ENCODE results near the gene MAPKAPK3.

The MAPKAPK3 gene

DNA sequence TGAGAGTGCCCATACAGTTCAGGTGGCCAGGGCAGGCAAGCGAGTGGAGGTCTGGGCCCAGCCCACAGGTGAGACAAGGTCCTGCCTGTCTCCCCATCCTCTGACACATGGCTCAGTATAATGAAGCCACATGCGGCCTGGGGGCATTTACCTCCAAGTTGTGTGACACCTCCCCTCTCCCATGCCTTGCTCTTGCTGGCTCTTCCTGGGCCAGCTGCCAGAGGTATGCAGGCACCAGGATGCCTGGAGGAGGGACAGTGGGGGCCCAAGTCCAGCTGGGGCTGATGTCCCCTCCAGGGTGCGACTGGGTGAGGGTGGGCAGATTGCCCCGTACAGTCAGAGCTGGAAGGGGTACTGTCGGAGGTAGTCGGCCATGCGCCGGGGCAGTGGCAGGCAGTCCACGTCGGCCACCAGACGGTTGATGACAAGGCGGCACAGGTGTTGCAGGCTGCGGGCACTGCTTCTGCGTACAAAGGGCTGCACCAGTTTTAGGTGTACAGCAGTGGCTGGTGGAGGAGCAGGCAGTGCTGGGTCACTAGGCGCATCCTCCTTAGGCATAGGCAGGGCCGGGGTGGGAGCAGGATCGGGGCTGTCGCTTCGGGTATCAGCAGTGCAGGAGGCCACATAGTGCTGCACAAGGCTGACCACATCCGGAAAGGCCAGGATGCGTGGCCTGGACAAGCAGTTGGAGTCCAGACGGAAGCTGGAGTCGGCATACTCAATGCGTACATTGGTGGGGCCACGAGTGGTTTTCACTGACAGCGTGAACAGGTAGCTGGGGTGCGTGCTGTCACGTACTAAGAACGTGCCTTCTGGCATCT is 9.5 kb upstream of the MAPKAPK3 start:
- DNase-seq, result no peak

DNA sequence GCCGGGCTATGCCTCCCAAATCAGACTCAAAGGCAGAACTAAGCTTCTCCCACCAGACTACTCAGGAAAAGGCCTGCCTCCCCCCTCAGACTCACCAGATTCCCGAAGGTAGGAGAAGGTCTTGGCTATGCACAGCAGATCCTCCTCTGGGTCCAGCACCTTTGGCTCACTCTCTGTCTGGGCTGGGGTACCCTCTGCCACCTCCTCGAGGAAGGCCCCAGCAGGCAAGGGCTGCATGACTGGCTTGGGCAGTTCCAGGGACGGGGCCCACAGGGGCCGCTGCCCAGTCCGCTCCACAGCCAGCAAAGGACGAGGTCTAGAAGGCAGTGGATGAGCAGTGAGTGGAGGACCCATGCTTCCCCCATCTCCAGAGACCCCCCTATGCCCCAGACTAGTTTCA is 8.7 kb upstream of the MAPKAPK3 start:
- DNase-seq, result no peak

DNA sequence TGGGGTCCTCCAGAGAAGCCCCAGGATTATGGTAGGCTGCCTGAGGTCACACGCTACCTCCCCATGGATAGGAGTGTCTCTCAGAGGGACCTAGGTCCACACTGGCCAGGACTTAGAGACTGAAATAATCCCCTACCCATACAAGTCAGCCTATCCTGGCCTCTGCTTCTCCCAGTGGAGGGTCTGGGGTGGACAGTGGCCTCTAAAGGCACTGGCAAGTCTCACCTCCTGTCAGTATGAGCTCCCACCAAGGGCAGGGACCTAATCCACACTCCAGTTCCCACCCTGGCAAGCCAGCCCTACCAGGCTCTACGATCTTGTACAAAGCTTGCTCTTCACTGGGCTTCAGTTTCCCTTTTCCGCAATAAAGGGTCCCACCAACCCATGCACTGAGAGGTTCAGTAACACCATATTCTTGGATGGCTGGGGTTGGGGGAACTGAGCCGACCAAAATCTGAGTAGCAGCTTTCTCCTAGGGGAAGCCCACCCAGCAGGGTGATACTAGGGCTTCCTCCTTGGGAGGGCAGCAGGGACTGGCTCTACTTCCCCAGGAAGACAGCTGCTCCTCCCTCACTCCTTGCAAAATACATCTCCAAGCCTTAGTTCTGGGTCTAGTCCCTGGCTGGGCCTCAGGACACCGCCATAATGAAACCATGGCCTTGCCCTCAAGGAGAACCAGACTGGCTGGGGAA is 7.7 kb upstream of the MAPKAPK3 start:
- DNase-seq, result no peak

DNA sequence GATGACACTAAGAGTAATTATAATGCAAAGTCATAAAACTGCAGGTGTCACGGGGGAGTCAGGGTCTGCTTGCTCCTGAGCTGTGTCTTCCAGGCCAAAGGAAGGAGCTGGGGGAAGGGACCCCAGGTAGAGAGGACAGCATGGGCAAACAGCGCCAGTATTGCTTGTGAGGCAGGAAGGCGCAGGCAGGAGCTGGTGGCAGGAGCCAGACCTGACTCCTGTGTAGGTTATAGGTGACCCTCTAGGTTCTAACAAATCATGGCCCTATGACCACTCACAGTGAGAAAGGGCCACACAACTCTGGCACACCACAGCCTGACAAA is 7.2 kb upstream of the MAPKAPK3 start:
- DNase-seq, result no peak

DNA sequence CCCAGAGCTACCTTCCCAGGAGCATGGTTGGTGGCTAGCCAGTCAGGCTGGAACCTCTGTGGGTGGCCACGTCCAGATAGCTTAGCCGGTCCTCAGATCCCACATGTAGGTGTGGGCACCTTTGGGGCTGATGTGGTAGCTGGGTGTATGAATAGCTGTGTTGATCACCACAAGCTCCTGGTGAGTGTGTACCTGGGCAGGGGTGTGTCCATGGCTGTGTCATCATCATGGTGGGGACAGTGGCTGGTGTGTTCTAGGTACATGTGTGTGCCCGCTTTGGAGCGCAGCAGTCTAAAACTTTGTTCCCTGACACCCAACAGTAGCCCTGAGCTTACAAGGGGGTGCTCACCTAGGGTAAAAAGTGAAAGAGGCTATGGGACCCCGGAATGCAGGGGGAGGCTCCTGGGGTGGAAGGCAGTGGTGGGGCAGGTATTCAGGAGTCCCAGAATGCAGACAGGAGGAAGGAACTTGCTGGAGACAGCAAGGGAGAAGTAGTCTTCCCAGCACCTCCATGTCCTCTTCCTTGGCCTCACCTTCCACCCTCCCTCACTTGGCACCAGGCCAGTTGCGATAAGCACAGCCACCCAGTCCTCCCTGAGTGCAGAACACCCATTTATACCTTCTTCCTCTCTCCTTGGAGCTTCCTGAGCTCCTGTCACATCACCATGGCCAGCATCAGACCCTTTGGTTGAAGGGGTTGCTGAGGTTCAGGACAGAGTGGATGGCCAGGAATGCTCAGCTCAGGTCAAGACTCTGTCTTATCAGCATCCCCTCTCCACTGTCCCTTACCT is 6.6 kb upstream of the MAPKAPK3 start:
- DNase-seq, result no peak

DNA sequence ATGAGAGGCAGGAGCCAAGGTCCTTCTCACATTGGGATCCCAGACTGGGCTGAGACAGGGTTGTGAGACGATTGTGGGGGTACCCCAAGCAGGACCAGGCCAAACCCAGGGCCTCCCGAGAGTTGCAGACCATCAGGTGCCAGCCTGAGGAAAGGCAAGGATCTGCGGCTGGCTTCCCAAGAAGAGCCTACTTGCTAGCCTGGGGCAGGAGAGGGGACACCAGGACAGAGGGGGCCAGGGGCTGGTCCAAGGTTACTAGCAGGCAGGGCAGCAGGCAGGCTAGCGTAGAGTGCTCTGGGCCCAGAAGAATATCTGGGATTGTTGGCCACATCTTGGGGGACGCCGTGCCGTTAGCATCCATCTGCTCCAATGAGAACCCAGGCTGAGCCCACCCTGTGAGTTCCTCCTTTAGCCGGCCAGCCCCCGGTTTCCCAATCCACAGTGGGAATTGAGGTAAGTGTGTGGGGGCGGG is 5.9 kb upstream of the MAPKAPK3 start:
- no peak for DNase-seq

DNA sequence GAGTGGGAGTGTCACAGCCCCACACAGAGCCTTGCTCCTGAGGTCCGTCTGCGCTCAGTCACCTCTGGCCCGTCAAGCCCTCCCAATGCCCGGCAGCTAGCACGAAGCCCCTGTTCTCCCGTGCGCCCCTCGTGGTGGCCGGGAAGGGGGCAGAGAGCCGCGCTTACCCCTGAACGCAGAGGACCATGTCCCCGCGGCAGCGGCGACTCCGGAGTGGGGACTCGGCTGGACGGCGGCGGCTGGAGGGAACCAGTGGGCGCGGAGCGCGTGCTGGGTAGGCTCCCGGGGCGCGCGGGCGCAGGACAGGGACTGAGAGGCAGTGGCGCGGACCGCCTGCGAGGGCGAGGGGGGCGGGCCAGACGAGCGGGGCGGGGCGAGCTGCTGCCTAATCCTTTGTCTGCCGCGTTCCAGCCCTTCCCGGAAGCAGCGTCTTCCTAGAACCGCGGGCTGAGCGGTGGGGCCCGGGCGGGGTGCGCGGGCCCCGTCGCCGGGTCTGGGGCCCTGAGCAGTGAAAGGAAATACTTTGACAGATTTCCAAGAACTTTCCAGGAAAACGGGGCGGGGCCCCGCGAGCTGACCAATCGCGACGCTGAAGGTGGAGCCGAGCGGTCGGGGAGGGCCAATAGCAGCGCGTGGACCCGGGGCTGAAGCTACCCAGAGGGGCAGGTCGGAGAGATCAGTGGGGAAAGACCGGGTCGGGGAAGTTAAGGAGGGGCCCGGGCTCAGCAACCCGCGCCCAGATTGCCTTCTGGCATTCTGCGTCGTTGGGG is 5.3 kb upstream of the MAPKAPK3 start, which contains the start of gene CISH:
Gene CISH, minus strand, starts transcription at position 311 of the 770 bp plus-strand sequence. Its CDS starts 124 bp downstream, at position 187.
- DNase-seq, result peak in 55 of 58 donors; percentile 50 to 92 (median 78)

DNA sequence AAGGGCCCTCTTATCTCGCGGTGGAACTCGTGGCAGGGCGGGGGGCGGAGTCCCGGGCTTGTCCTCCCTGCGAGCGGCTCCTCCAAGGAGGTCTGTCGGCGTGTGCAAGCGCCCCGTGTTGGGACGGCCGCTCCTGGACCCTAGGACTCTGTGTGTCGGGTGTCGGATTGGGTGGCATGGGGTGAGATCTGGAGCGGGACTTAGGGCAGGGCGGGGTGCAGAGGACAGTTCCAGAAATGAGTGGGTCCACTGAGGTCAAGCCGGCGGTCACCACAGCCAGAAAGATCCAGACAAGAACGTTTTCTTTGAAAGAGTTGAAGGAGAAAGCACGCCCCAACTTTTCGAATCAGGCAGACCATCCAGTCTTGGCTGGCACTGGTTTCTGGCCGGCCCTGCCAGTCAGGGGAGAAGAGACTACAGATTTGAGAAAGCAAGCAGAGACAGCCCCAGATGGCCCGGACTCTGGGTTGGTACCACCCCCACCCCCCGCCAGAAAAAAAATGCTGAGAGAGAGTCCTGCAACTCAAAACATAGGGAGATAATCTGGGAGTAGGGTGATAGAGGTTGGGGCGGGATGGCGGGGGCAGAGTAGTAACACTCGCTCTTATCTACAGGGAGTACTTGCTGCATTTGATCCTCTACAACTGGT is 4.6 kb upstream of the MAPKAPK3 start:
- peak in 1 of 58 donors; percentile 58 for DNase-seq

DNA sequence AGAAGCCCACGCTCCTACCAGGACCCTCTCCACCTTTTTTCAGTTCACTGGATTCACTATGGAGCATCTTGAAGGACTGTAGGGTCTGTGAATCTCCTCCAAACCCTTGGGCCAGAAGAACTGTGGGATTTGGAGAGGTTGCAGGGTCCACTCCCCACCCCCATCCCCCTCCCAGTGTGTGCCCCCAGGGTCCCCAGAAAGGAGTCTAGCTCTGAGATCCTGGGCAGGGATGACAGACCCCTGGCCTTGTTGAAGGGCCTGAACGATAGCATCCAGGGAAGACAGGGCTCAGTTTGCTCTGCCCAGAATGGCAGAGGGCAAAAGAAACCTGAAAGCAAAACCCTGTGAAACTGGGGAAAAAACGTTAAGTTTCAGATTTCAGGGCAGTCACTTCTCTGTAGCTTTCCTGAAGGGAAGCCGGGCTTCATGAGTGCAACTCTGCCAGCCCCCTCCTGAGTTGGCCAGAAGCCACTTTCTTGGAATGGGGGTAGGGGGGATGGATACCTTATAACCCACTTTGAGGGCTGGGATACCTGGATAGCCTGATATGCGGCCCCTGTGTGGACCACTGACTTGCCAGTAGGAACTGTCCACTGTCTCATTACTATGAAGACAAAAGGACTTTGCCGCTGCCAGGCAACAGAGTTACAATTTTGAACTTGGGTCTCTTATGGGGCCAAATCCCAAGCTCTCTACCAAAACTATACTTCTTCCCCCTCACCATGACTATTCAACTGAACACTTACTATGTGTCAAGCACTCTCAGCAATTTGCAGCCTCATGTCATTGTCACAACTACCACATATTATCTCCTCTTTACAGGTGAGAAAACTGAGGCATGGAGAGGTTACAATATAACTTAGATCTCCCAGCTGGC is 3.7 kb upstream of the MAPKAPK3 start:
- no peak for DNase-seq

DNA sequence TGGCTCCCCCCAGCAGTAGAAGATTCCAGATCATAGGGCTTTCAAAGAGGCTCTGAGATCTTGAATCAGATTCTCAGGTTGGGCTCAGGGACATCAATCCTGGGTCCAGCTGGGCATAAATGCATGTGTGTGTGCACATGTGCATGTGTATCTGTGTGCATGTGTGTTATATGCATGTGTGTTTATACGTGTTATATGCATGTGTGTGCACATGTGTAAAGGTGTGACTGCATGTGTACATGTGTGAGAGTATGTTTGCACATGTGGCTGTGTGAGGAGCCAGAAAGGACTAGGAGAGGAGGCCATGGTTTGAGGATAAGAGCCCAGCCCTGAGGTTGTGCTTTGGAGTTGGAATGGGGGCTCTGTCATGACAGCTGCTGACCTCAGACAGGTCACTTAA is 1.8 kb upstream of the MAPKAPK3 start:
- no peak for DNase-seq

DNA sequence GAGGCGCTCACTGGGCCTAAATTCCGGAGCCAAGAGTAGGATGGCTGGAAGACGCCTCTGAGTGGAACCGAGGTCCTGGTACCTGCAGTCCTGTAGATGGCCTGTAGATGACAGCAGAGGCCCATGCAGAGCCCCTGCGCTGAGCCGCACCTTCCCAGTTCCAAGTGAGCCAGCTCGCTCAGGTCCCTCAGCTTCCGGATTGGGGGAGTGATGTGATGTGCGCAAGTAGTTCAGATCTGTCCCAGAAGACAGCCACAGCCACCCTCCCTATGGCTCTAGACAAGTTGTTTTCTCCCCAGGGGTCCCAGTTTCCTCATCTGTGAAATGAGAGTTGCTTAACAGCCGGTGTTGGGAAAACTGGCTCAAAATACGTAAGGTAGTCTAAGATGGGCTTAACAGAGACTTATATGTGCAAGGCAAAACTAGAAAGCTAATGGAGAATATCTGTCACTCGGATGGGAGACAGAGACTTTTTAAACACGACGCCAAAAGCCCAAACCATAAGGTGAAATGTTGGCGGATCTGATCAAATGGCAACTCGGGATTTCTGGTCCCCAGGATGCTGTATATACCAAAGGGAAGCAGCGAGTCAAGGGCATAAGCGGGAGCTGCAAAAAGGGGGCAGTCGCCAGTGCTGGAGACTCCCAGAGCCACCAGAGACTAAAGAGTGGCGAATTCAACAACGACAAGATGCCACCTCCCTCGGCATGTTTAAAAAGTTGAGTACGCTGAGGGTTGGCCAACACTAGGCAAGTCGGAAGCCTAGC is 765 bp upstream of the MAPKAPK3 start:
- DNase-seq, result peak in 56 of 58 donors; percentile 12 to 87 (median 70)

DNA sequence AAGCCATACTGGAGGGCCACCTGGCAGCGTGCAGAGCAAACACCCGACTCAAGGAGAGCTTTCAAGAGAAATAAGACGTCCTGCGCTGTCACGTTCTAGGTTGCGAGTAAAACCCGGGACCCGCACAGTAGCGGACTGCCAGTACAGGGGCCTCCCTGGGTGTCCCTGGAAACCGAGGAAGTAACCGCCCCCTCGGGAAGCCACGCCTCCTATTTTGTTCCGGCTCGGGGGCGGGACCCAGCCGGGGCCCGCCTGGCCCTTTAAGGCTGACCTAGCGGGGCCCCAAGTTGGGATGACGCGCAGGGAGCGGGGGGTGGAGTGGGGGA is 218 bp upstream of the MAPKAPK3 start:
- peak in 57 of 58 donors; percentile 12 to 89 (median 77) for DNase-seq

DNA sequence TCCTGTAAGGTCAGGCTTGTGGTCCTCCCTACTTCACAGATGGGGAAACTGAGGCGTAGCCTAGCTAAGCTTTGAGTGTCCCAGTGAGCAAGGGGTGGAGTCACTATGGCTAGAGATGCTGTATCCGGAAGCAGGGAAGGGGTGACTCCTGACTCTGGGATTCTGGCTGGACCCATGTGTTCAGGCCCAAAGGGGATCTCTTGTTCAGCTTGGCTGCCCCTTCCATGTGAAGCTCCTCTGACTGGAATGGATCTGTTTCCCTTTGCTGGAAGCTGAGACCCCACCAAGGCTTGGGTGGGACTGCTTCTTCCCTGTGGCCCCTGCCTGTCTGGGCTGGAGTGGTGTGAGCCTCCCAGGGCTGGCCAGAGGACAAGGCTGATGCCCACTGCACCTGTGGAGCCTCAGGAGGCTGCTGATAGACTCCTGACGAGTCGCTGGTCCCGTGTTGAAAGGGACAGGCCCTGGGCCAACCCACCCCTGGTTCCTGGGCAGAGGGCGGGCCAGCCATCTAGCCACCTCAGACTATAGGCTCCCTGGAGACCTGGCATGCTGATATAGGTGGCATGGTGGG is 1.0 kb downstream of the MAPKAPK3 start:
- DNase-seq, result no peak

DNA sequence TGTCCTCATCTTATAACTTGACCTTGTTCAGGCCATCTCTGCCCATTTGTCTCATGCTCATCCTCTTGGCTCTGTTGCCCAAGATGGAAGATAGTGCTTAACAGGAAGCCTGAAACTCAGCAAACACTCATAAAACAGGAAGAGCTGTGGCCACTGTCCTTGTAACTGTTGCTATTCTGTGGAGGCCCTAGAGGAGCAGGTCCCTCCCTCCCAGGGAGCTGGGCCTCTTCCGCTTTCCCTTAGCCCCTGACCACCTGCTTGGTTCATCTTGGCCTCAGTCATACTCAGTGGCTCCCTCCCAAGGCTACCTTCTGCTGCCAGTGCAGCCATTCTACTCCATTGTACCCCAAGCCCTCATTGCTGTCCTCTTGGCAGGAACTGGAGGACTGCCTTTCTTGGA is 3.5 kb downstream of the MAPKAPK3 start:
- peak in 32 of 58 donors; percentile 8 to 74 (median 36) for DNase-seq

DNA sequence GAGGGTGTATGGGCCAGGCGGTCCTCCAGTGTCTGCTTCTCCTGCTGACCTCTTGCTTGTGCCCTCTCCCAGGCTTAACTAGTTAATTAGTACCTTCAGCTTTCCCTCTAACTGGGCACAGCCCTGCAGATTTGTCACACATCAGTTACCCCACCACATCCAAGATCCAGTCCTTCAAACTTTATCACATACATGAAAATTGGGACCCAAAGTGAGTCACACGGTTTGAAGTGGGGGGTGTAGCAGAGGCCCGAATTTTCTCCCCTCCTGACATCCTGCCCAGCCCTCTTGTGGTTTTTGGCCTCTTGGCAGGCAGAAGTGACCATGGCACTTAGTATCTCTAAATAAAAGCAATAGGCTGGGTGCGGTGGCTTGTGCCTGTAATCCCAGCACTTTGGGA is 3.9 kb downstream of the MAPKAPK3 start:
- DNase-seq, result peak in 3 of 58 donors; percentile 26 to 51 (median 26)

DNA sequence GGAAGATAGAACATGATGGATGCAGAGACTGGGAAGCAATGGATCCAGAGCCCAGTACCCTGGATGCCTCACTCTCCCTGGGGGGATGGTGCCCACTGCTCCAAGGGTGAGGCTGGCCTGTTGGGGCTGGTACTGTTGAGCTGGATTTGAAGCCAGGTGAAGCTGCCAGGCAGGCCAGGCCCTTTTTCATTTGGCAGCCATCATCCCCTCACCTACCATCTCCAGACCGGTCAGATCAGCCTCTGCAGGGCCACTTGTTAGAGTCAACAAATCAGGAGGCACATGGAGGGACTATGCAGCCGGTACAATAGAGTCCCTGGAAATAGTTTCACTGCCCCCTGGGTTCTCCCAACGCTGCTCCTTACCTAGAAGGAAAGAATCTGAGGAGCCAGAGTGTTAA is 5.9 kb downstream of the MAPKAPK3 start:
- DNase-seq, result no peak

DNA sequence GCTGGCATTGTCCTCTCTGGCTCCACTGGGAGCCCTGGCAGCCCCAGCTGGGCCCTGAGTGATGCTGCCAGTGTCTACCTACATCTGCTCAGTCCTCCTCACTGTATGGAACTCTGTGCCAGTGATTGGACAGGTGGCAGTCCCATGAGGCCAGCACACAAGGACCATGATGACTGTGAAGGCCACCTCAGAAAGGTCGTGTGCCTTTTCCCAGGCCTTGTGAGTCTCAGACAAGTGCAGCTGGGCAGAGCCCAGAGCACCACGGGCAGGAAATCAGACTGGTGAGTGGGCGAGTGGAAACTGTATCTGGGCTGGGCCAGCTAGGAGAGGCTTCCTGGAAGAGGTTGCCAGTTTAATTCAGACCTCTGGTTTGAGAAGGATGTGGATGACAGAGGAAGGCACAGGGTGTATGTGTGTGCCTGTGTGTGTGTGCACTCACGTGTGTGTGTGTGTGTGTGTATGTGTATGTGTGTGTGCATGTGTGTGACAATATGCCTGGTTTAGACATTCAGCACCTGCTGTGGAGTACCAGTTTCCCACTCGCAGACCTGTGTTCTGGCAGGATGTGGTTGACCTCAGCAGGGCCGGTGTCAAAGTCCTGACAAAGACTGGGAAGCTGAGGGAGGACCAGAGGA is 7.0 kb downstream of the MAPKAPK3 start:
- DNase-seq, result no peak

DNA sequence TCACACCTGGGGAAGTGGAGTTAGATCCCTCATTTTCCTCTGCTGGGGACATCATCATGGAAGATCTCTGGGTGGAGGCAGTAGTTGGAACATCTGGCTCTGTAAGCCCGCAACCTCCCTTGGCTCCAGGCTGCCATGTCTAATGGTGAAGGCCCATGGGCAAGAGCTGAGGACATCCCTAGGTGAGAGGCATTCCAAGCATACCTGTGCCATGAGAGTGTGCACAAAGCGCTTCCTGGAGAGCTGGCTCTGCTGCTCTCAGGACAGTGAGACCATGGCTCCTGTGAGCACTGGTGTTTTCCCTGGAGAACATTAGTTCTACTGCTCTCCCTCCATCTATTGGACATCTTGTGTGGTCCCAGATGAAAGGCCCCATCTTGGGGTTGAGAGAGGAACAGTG is 7.7 kb downstream of the MAPKAPK3 start:
- DNase-seq, result no peak
